ENCODE data around the gene ASTN2.
A peak's percentile ranks its signal among the peaks of the same experiment; 100 is the strongest.

ASTN2 gene

GRCh38 chr9:117415358-117415914 is 579 bp upstream of the ASTN2 start:
- DNase-seq (ENCODE audit: low spot score), result peak; percentile 37

GRCh38 chr9:117414220-117414905 is 494 bp downstream of the ASTN2 start:
- no peak for DNase-seq (ENCODE audit: low spot score)

GRCh38 chr9:117413346-117414219 is 1.3 kb downstream of the ASTN2 start:
- no peak for DNase-seq (ENCODE audit: low spot score)

GRCh38 chr9:117412841-117413240 is 2.0 kb downstream of the ASTN2 start:
- DNase-seq (ENCODE audit: low spot score), result no peak

- DNase-seq (ENCODE audit: low spot score), result peak; percentile 84
Observed at GRCh38 chr9:117412006-117412715, 2.7 kb downstream of the ASTN2 start.

GRCh38 chr9:117411547-117411946 is 3.3 kb downstream of the ASTN2 start:
- DNase-seq (ENCODE audit: low spot score), result peak; percentile 74

GRCh38 chr9:117409321-117409720 is 5.5 kb downstream of the ASTN2 start:
- DNase-seq (ENCODE audit: low spot score), result no peak

GRCh38 chr9:117407436-117408022 is 7.3 kb downstream of the ASTN2 start:
- DNase-seq (ENCODE audit: low spot score), result peak; percentile 43

GRCh38 chr9:117405950-117406705 is 8.7 kb downstream of the ASTN2 start:
- DNase-seq (ENCODE audit: low spot score), result no peak

GRCh38 chr9:117403848-117404247 is 11.0 kb downstream of the ASTN2 start:
- DNase-seq (ENCODE audit: low spot score), result no peak

- DNase-seq (ENCODE audit: low spot score), result peak; percentile 35
Observed at GRCh38 chr9:117403403-117403811, 11.4 kb downstream of the ASTN2 start.

GRCh38 chr9:117400171-117400570 is 14.7 kb downstream of the ASTN2 start:
- DNase-seq (ENCODE audit: low spot score), result no peak

- no peak for DNase-seq (ENCODE audit: low spot score)
Observed at GRCh38 chr9:117395151-117395650, 19.7 kb downstream of the ASTN2 start.

GRCh38 chr9:117394655-117395054 is 20.2 kb downstream of the ASTN2 start:
- DNase-seq (ENCODE audit: low spot score), result no peak

GRCh38 chr9:117392992-117393391 is 21.9 kb downstream of the ASTN2 start:
- no peak for DNase-seq (ENCODE audit: low spot score)

GRCh38 chr9:117387422-117387821 is 27.4 kb downstream of the ASTN2 start:
- DNase-seq (ENCODE audit: low spot score), result no peak

- no peak for DNase-seq (ENCODE audit: low spot score)
Observed at GRCh38 chr9:117379341-117379740, 35.5 kb downstream of the ASTN2 start.

- no peak for DNase-seq (ENCODE audit: low spot score)
Observed at GRCh38 chr9:117377046-117377445, 37.8 kb downstream of the ASTN2 start.

GRCh38 chr9:117375956-117376355 is 38.9 kb downstream of the ASTN2 start:
- DNase-seq (ENCODE audit: low spot score), result no peak

- no peak for DNase-seq (ENCODE audit: low spot score)
Observed at GRCh38 chr9:117374076-117374725, 40.7 kb downstream of the ASTN2 start.
